Measurements from ENCODE around the gene ETFB. TPM values are rescaled to one million over a fixed set of nuclear protein-coding genes. Genes with fewer than 3 reads are reported as not detected.

Gene ETFB
- total RNA-seq, 1 donor from 2014 or later, result 64.5 TPM

DNA sequence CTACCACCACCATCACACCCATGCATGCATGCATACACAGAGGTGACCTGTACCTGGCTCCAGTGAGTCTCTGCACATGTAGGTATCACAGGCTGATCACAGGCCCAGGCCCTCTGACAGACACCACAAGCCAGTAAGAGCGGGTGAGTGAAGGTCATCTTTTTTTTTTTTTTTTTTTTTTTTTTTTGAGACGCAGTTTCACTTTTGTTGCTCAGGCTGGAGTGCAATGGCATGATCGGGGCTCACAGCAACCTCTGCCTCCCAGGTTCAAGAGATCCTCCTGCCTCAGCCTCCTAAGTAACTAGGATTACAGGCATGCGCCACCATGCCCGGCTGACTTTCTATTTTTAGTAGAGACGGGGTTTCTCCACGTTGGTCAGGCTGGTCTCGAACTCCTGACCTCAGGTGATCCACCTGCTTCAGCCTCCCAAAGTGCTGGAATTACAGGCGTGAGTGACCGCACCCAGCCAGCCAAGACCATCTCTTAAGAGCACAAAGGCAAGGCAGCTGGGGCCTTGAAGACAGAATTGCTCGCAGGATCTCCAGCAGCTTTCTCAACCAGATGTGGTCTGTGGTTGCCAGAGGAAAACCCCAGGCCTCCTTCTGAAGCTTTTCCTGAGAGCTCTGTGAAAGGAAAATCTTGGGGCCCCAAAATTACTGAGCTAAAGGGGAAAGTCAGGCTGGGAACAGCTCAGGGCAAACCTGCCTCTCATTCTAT, 9.5 kb upstream of the ETFB start:
- no peak for DNase-seq (ENCODE audit: extremely low read depth, low read depth, low spot score)

DNA sequence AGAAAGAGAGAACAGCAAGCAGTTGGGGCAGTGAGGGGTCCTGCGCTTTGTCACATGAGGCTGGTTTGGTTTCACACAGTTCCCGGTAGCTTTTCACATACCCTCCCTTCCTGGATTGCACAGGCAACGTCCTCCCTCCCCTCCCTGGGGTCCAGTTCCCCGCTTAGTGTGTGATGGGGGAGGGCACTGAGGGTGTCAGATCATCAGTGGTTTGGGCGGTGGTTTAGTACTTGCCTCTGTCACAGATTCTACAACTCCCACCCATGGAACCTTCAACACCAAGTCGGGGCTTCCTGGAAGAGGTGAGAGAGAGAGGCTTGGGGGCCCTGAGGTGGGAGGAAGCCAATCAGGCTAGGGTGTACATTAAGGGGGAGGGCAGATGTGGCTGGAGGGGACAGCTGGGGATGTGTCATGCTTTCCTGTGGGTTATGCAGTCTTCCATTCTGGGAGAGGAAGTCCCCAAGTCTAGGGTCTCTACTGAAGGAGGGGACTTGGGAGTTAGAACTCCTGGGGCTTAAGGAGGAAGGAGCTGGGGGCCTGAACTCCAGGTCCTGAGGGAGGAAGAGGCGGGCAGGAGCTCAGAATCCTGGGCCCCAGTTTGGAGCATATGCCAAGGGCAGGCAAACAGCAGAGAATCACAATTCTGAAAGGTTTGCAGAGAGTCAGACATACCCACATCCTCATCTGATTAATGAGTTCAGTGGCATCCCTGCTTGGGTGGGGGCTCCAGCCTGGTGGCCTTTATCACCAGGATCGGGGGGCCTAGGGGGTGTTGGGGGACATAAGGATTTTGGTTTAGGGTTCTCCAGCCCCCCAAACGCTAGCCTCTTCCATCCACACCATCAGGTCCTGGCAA, 6.7 kb upstream of the ETFB start, which contains the start of gene NKG7:
Gene NKG7, minus strand, starts transcription at position 6 of the 856 bp plus-strand sequence. CDS start 119 bp downstream, outside the sequence.
- DNase-seq (ENCODE audit: extremely low read depth, low read depth, low spot score), result no peak

DNA sequence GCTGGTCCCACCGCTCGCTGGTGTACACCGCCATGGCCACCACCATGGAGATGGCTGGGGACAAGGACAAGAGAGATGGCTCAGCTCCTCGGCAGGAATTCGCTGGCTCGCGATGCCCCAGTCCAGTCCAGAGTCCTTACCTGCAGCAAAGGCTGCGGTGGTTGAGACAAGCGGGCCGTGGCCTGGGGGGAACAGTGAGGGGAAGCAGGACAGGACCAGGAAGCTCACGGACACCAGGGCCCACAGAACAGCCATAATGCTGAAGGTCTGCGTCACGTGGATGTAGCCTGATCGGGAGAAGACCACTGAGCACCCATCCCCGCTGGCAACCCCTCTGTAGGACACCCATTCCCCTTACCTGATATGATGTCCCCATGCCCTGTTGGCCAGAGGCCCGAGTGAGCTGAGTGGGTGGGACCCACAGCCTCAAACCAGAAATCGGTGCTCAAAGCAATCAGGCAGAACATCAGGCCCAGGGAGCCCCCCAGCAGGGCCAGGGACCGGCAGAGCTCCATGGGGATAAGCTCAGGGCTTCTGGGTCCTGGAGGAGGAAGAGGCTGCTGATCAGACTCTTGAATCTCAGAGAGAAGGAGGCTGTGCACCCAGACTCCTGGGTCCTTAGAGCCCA, 5.9 kb upstream of the ETFB start:
- DNase-seq (ENCODE audit: extremely low read depth, low read depth, low spot score), result no peak

DNA sequence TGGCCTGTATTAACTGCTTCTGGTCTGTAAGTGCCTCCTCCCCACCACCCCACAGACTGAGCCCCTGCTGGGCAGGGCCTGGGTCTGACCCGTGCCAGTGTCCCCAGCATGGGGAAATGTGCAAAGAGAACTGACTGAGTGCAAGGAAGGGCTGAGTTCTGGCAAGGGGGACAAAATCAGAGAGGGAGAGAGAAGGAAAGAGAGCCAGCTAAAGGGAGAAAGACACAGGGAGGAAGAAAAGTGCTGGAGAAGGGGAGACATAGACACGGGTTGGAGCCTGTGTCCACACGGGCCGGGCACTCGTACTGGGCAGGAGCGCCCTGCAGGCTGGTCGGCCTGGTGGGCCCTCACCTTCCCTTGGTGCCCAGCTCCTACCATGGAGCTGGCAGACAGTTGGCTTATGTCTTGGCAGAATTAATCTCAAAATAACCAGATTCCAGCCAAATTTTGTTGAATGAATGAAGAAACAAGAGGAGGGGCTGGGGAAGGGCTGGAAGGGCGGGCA, 5.0 kb upstream of the ETFB start:
- DNase-seq (ENCODE audit: extremely low read depth, low read depth, low spot score), result no peak

DNA sequence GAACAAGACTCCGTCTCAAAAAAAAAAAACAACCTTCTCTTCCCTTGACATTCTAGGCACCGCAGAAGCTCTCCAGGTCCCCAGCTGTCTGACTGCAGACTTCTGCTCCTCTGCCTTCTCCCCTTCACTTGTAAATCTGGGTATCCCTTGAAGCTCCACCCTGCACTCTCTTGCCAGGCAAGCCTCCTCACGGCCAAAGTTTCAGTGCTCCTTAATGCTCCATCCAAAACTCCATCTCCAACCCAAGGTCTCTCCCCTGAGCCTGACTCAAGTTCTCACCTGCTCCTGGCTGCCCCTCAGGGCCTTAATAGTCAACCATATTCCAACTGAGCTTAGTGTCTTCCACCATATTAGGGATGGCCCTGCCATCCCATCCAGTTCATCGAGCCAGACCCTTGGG, 4.0 kb upstream of the ETFB start:
- DNase-seq (ENCODE audit: extremely low read depth, low read depth, low spot score), result no peak

DNA sequence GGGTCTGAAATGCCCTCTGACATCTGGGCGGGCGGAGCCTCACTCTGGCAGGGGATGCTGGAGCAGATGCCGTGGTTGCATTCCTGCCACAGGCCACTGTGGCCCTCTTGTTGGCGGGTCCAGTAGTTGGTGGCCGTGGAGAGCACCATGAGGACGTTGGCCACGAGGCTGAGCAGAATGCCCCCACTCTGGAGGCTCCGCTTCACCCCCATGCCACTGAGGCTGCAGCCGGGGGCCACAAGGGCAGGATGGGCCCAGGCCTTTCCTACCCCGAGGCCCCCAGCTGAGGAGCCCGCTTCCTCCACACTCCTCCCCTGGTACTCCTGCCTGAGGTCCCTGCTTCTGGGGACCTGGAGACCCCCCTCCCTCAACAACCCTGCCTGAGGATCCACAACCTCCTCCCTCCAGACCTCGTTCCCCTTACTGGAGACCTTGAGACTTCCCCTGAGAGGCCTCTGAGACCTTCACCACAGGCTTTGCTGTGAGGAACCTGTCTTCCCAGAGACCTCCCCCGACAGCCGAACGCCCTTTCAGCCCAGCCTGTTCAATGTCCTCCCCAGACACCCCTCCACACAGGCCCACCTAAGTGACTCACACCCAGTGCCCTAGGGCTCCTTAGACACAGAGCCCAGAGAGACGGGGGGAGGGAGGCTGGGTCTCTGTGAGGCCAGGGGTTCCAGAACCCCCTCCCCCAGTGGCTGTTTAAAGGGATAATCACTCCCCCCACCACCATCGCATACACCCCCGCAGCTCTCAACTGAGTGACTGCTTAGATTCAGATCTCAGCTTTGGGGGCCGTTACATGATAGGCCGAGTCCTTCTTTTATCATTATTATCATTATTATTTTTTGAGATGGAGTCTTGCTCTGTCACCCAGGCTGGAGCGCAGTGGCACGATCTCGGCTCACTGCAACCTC, 2.4 kb upstream of the ETFB start, which contains the start of gene CLDND2:
Gene CLDND2, minus strand, starts transcription at position 638 of the 917 bp plus-strand sequence. Its CDS starts 426 bp downstream, at position 212.
- no peak for DNase-seq (ENCODE audit: extremely low read depth, low read depth, low spot score)

DNA sequence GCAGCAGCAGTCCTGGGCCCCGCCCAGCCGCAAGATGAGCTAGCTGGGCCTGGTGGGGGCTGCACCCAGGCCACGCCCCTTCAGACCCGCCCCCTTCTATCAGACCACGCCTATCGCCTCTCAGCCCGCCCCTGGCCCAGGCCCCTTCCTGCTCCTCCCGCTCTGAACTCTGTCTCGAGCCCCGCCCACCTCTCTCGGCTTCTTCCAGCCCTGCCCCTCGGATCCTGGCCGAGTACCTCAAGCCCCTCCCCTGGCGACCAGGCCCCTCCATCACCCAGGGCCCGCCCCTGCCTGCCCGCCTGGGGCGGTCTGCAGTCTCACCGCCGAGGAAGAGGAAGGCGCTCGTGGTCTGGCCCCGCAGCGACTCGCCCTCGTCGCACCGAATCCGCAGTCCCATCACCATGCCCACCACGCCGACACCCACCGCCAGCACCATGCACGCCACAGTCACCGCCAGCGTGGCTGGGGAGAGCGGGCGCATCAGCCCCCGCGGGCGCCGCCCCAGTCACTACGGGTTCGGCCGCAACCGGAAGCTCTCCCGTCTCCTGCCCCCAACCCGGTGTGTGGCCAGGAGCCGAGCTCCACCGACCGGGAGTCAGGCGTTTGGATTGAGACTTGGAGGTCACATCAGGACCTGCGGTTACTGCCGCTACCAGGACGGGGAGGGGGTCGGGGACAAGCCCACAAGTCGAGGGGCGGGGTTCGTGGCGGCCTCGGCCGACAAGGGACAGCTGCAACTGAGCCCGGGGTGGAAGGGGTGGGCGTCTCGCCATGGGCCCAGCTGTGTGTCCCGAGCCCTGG, 1.6 kb upstream of the ETFB start:
- peak; percentile 81 for DNase-seq (ENCODE audit: extremely low read depth, low read depth, low spot score)

DNA sequence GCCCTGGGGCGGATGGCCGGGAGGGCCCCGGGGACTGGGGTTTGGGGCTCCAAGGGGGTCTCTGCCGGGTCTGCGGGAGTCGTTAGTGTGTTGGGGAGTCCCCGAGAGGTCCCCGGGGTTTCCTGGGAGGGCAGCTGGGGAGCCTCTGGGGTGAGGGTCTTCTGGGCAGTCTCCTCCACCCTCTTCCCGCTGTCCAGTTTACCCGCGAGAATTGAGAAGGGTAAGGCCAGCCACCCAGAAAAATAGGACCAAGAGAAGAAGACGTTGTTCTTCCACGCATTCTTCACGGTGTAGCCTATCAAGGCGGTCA, 1.0 kb upstream of the ETFB start:
- no peak for DNase-seq (ENCODE audit: extremely low read depth, low read depth, low spot score)

DNA sequence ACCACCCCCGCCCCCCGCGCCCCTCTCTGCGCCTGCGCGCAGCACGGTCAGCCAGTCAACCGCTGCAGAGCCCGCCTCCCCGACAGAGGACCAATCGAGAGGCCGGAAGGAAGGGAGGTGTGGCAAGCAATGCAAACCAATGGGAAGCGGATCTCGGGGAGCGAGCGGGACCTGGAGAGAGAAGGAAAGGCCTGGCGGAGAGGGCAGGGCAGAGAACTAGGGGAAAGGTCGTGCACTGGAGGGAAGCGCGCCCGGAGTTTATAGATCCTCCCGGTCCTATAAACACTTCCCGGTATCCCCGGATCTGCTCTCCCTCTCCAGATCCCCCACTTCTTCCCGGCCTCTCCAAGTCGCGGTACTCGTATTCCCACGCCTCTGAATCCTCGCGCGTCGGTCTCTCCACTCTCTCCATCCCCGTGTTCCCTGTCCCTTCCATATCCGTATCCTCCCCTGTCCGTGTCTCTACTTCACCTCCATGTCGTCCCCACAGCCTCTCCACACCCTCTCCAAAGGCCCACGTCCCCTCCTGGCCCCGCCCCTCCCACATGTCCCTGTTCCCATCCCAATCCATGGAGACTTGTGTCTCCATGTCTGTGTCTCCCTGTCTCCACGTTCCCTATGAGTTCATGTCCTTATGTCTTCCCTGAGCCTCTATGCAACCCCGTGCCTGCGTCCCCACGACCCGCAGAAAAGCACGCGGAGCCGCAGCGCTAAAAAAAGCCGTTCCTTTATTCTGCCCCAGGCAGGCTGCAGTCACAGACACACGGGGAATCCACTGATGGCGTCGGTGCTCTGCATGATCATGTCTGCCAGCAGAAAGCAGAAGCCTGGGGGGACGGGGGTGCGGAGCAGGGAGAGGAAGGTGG, 434 bp upstream of the ETFB start:
- peak; percentile 85 for DNase-seq (ENCODE audit: extremely low read depth, low read depth, low spot score)

DNA sequence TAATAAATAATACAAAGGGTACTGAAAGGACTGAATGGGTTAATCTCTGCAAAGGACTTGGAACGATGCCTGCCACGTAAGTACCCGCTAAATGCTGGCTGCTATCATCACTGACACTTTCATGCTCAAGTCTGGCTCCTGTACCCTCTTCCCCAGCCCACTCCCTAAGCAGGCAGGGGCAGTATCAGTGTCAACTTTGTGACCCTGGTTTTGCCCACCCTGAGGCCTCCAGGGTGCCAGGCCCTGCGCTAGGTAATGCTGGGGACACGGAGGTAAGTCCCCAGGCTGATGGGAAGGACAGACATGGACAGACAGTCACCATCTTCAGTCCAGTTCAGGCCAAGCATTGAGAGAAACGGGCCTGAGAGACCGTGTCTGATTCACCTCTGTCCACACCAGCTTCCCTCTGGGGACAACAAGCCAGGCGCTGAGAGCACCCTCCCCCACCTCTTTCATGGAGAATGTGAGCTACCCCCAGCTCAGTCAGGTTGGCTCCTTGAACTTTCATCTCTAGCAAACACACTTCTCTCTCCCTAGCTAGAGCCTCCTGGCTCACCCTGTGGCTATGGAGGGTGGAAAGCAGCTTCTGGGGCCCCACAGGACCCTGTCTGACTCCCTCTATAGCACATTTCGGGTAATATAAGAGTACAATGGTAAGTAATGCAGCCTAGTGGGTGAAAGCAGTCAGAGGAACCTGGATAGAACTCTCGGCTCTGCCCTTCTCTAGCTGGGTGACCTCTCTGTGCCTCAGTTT, 800 bp downstream of the ETFB start:
- no peak for DNase-seq (ENCODE audit: extremely low read depth, low read depth, low spot score)

DNA sequence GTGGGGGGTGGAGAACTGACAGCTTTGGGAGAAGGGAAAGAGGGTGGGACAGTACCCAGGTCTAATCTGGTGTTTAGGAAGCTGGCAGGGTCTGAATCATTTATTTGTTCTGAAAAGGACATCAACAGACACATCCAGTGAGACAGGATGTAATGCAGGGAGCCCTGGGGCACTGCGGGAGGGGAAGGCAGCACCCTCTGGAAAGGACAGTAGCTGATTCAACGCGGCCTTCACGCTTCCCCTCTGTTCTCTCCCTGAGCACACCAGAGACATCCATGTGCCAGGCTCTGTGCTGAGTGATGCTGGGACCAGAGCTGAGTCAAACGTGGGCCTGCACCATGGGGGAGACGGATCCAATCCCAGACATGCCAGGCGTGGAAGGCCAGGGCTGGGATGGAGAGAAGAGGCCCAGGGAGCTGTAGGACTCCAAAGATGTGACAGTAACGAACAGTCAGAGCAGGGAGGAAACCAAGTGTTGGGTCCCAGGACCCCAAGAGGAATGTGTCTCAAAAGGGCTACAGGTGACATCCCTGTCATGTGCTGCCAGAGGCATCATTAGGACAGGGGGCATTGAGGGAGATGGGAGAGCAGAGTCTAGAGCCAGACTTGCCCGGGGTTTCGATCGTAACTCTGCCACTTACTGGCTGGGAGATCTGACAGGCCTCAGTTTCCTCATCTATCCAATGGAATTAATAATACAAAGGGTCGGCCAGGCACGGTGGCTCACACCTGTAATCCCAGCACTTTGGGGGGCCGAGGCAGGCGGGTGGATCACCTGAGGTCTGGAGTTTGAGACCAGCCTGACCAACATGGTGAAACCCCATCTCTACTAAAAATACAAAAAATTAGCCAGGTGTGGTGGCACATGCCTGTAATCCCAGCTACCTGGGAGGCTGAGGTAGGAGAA, 1.7 kb downstream of the ETFB start:
- no peak for DNase-seq (ENCODE audit: extremely low read depth, low read depth, low spot score)

DNA sequence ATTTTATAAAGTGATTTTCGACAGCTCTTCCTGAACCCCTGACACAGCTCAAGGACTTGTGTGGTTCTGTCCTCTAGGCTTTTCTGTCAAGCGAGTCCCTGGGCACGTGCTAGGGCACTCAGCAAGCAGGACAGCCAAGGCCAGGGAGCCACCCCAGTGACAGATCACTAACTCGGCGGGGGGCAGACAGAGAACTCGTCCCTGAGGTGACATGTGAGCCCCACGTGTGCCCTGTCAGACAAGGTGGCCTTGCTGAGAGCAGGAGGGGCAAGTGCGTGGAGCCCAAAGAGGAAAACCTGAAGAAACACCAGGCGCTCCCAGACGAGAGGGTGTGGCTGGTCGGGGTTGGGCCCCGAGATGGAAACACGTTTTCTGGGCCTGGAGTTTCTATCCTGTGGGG, 4.9 kb downstream of the ETFB start:
- no peak for DNase-seq (ENCODE audit: extremely low read depth, low read depth, low spot score)

DNA sequence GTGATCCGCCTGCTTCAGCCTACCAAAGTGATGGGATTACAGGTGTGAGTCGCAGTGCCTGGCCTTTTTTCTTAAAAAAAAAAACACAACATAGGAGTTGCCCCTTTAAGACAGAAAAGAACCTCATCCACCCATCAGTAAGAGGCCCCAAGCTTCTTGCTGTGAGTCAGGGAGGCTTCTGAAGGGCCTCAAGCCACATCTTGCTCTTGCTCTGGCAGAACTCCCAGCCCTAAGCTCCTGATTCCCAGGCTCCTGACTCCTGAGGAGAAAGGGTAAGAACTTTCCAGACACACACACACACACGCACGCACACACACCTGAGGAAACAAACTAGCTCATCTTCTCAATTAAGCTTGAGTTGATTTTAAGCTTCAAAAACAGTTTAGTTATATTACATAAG, 6.9 kb downstream of the ETFB start:
- DNase-seq (ENCODE audit: extremely low read depth, low read depth, low spot score), result no peak

DNA sequence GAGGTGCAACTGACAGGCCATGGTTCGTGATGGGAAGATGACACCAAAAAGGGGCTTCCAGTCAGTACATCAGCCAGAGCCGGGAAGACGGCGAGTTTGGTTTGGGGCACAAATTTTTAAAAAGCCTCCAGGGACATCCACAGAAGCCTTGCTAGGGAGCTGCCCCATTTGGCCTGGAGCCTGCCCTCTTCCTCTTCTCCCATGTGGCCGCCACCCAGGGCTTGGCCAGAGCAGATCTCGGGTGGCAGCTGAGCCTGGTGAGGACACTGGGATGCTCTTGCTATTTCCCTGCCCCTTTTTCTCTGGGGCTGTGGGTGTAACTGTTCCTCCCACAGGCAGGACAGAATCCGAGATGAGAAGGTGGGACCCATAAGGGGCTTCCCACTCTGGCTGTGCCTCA, 8.2 kb downstream of the ETFB start:
- no peak for DNase-seq (ENCODE audit: extremely low read depth, low read depth, low spot score)

DNA sequence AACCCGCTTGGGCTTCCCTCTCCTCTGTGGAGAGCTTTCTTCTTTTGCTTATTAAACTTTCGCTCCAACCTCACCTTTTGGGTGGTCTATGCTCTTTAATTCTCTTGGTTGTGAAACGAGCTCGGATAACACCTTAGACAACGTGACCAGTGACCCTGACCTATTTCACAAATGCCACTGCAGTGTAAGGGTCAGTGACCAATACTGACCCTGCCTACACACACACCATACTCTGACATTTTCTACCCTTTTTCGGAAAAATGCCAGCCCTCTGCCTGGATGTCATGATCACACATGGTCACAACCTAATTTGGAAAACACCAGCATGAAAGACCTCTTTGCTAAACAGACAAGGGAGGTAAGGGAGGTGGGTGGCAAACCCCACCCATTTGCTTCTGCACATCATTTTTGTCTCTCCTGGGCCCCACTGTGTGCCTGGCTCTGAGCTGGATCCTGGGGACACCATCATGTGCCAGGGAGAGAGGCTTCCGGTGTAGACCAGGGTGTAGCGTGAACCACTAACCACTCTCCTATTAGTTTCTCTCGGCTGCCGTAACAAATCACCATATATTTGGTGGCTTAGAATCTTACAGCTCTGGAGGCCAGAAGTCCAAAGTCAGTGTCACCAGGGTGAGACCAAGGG, 9.9 kb downstream of the ETFB start:
- DNase-seq (ENCODE audit: extremely low read depth, low read depth, low spot score), result no peak

DNA sequence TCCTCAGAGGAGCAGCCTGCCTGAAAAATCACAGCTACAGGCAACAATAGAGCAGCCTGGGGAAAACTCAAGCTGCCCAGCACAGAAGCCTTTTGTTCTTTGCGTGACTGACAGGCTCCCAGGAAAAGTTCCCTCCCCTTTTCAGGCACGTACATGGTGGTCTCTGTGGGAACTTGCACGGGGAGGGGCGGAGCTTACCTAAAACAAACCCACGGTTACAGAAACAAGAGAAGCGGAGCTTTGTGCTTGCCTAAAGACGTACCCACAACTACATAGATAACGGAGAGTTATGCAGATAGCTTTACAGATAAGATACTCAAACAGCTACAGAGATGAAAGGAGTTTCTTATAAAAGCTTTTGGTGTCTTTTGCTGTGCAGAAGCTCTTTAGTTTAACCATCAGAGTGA, 11.4 kb downstream of the ETFB start:
- DNase-seq (ENCODE audit: extremely low read depth, low read depth, low spot score), result no peak

Data from glomerular endothelial cell (primary cell).